HG03575 (cell line): ENCODE measurements around the gene EIF5A.

ENCODE experiments used
- ATAC-seq: cut with Tn5 transposase; IDR thresholded peaks from one replicate; pipeline ENCODE4 v1.9.1; 2021; ENCODE audit not compliant: unreplicated experiment, insufficient number of reproducible peaks, low FRiP score; ENCODE audit errors: extremely low read depth

EIF5A gene

DNA sequence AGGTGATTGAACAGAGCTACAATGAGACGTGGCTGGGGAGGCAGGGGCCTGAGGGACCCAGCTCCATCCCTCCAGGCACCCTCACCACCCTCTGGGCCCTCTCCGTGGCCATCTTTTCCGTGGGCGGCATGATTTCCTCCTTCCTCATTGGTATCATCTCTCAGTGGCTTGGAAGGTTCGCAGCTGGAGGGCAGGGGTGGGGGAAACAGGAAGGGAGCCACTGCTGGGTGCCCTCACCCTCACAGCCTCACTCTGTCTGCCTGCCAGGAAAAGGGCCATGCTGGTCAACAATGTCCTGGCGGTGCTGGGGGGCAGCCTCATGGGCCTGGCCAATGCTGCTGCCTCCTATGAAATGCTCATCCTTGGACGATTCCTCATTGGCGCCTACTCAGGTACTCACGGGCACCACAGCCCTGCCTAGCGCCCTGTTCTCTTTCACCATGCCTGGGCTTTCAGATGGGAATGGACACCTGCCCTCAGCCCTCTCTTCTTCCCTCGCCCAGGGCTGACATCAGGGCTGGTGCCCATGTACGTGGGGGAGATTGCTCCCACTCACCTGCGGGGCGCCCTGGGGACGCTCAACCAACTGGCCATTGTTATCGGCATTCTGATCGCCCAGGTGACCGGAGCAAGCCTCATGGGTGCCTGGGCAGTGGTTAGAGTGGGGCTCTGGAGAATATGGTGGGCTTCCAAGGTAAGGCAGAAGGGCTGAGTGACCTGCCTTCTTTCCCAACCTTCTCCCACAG lies 23.8 kb upstream of the EIF5A start:
- ATAC-seq = no peak

DNA sequence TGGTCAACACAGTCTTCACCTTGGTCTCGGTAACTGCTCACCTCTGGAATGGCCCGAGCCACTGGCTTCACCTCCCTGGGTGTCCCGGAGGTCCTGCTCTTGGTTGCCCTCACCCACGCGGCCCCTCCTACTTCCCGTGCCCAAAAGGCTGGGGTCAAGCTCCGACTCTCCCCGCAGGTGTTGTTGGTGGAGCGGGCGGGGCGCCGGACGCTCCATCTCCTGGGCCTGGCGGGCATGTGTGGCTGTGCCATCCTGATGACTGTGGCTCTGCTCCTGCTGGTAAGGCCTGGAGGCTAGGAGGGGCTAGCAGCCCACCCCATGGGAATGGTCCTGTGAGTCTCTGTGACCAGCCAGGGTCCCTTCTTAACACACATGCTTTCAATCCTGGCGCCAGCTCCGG lies 22.5 kb upstream of the EIF5A start:
- ATAC-seq = no peak

DNA sequence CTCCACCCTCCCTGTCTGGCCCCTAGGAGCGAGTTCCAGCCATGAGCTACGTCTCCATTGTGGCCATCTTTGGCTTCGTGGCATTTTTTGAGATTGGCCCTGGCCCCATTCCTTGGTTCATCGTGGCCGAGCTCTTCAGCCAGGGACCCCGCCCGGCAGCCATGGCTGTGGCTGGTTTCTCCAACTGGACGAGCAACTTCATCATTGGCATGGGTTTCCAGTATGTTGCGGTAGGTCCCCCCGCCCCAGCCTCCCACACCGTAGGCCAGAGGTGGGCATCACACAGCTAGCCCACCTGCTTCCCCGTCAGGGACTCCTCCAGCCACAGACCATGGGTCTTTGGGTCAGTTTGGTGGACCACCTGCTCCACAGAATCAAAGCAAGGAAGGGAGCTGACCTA lies 21.7 kb upstream of the EIF5A start:
- ATAC-seq = no peak

- no peak for ATAC-seq
Measured at GRCh38 chr17:7289256-7290032, 18.0 kb upstream of the EIF5A start.

- no peak for ATAC-seq
Measured at GRCh38 chr17:7290166-7290565, 17.3 kb upstream of the EIF5A start.

DNA sequence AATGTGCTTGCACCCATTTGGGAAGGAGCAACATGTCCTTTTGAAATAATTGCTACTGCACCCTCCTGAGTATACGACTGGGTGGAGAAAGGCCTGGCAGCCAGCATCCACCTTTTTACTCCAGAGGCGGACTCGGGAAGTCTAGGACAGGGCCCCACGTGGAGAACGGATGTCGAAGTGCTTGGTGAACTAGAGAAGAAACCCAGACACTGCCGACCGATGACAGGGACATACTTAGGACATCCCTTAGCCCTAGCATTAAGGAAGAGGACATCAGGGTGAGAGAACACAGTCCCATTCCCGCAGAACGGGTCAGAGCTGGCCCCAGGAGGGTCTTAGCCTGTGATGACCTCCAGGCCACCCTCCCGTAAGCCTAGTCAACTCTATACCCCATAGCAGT lies 16.7 kb upstream of the EIF5A start:
- ATAC-seq = no peak

DNA sequence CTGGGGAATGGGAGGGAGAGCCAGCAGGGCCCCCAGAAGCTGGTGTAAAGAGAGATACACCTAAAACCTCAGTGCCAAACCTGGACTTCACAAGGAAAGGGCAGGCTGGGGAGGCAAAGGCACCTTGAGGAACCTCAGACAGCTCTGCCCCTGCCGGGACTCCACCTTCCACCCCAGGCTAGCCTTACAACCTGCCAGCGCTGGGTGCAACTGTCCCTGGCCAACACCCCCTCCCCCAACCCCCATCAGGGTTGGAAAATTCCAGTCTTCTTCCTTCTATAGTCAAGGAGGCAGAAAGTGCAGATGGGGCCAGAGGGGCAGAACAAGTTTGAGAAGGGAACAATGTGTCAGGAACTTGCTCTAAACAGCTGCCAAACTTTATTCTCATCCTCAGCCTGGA lies 15.2 kb upstream of the EIF5A start:
- no peak for ATAC-seq

DNA sequence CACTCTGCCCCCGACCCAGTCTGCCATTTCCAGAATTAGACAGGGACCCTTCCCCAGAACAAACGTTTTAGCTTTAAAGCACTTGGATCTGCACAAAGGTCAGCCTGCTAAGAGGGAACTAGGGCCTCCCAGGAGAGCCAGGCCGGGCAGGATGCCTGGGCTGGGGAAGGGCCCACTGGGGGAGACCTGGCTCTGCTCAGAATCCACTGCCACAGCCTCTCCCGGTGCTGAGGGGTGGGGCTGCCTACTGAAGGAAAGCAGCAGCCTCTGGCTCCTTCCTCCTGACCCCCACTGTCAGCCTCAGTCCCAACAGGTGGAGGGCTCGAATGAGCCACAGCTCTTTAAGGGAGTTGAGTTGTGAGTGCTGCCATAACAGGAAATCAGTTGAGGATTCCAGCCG lies 14.7 kb upstream of the EIF5A start:
- ATAC-seq = no peak

DNA sequence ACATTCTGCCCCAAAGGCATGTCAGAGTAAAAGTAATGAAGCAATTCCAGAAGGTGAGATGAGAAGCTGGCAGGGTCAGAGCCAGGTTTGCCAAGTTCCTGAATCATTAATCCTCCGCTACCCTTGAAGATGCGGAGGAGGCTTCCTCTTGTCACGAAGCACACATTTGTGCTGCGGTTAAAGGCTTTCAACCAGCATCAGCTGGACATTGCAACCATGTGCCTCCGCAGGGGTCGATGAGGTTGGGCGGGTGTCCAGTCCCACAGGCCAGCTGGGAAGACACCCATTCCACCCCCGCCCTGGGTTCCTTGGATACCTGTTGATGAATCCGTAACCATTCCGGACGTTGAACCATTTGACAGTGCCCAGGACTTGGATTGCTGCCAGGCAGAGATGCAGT lies 14.3 kb upstream of the EIF5A start:
- ATAC-seq = no peak

GRCh38 chr17:7293816-7294613 lies 13.4 kb upstream of the EIF5A start:
- ATAC-seq = no peak

DNA sequence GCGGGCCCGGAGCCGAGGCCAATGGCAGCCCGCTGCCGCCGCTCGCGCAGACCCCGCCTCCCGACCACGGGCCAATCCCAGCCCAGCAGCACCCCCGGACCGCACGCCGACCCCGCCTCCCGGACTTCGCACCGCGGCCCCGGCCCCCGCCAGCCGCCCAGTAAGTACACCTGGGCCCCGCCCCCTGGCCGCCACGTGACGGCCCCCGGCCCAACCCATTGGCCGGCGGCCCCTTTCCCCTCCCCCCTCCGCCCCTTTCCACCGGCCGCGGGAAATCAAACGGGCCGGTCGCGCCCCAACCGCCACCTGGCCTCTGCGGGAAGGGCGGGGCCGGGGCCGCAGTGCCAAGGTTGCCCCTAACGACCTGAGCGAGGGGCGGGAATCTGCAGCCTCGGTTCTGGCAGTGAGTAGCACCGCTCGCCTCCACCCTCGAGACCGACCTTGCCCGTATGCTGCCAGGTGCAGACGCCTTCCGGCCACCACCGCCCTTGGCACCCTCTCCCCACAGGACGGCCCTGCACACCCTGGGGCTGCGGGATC lies 12.7 kb upstream of the EIF5A start, which contains the start of gene YBX2:
Gene YBX2, minus strand, starts transcription at position 26 of the 540 bp plus-strand sequence. CDS start 139 bp downstream, outside the sequence.
- no peak for ATAC-seq

DNA sequence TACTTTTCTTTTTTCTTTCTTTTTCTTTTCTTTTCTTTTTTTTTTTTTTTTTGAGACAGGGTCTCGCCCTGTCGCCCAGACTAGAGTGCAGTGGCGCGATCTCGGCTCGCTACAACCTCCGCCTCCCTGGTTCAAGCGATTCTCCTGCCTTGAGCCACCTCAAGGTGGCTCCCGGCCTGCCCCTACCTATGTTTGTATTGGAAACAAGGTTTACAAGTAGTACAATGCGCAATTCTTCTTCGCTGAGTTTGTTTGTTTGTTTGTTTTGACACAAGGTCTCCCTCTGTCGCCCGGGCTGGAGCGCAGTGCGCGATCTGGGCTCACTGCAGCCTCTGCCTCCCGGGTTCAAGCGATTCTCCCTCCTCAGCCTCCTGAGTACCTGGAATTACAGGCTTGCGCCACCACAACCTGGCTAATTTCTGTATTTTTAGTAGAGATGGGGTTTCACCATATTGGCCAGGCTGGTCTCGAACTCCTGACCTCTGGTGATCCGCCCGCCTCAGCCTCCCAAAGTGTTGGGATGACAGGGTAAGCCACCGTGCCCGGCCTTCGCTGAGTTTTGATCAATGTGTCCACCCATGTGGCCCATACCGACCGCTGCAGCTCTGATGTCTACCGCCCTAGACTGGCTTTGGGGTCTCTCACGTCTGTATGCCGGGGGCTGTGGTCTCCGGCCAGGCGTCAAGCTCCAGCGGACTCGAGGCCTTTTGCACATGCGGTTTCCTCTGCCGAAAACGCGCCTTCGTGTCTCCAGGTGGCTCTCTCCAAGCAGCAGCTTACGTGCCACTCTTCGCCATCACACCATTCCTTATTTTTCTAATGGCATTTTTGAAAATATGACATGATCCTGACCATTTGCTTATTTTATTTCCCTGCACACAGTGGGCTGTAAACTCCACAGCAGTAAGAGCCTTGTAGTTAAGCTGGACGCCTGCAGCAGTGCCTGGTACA lies 11.9 kb upstream of the EIF5A start:
- no peak for ATAC-seq

DNA sequence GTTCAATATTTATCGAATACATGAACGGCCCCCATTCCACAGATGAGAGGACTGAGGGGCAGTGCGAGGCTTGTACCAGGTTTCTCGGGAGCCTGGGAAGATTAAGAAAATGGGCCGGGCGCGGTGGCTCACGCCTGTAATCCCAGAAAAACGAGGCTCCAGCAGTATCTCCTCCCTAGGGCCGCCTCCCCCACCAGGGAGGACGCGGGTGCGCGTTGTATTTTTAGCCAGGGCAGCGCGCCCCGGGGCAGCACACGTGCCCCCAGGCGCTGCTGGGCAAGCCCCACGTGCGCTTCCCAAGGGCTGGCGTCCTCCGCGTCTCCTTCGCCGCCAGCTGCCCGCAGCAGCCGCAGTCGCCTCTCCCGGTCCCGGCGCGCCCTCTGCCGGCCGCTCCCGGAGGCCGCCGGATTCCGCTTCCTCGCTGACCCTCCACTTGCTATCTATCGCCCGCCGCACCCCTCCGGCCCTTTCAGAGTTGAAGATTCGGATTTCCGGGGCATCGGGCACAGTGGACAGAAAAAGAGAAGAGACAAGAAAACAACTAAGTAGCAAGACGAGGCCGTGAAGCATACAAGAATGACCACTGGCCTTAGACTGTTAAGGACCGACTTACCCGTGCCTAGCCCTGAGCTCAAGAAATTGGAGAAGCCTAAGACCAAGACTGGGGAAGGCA lies 11.1 kb upstream of the EIF5A start:
- no peak for ATAC-seq

DNA sequence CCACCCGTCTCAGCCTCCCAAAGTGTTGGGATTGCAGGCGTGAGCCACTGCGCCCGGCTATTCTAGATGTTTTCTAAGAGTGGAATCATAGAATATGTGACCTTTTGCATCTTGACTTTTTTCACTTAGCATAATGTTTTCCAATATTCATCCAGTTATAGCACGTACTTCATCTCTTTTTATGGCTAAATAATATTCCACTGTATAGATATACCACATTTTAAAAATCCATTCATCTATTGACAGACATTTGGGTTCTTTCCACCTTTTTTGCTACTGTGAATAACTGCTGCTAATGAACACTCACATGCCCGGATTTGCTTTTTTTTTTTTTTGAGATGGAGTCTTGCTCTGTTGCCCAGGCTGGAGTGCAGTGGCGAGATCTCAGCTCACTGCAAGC lies 3.2 kb upstream of the EIF5A start:
- no peak for ATAC-seq

DNA sequence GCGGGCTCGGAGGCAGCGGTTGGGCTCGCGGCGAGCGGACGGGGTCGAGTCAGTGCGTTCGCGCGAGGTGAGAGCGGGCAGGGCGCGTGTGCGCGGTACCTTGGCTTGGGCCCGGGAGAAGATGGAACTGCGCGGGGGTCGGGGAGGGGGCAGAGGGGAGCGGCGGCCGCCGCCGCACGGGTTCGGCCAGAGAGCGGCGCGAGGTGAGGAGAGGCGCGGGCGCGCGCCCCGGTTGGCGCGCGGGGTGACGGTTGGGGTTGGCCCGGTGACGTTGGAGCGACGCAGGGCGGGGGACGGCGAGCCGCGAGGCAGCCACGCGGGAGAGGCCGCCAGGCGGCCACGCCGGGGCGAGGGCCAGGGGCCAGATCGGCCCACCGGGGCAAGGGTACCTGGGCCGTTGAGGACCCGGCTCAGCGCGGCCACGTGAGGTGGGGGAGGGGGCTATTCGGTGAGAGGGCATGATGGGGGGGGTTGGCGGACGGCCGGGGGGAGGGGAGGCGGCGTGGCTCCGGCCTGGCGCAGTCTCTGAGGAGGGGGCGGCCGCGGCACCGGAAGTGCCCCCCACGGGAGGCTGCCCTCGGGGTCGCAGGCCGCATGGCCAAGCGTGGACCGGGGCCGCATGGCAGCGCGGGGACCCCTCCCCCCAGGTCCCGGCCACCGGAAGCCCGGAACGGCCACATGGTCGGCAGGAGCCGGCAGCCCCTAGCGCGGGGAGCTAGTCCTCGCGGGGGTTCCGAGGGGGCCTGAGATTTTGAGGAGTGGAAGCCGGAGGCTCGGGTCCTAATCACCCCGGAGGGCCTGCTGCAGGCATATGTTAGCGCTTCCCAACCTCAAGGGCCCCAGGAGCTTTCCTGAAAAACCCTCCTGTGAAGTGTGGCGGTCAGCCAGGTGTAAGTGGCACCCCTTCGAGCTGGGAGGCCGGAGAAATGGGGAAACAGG lies 527 bp downstream of the EIF5A start:
- ATAC-seq = no peak

DNA sequence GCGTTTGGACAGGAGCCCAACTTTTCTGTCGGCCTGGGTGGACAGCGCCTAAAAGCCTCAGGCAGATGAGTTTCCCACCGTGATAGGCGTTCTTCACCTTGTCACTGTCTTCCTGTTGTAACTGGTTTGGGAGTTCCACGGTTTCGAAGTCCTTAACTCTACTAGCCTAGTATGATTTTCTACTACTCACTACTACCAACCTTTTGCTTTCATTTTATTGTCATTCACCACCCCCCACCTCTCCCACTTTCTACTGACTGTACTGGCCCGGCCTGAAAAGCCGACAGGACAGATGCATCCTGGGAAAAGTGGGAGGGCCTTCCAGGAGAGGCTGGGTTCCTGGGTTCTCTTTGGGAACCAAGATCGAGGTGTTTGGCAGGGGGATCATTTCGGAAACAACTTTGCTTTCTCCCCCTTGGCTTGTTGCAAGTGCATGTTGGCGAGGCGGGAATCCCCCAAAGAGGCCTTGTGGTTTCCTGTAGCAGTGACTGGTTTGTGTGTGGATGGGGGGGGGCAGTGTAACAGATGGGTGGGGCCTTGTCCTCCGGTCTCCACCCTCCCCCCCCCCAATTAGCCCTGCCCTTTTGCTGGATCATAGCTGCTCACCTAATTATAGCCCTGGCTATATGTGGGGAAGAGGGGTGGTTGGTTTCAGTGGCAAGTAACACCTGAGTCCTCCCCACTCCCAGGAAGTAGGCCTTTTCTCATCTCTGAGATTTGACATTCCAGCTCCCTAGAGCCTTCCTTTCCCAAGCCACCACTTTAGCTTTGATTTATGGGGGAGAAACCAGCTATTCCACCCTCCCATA lies 1.4 kb downstream of the EIF5A start:
- no peak for ATAC-seq
